Left forelimb (tissue), 1 donor: ENCODE measurements around the gene KLF6.

Experiments
- DNase-seq: peaks from one replicate; pipeline ENCODE4 v3.0.0-alpha.2; 2018; ENCODE audit warnings: low spot score

Gene KLF6

DNA sequence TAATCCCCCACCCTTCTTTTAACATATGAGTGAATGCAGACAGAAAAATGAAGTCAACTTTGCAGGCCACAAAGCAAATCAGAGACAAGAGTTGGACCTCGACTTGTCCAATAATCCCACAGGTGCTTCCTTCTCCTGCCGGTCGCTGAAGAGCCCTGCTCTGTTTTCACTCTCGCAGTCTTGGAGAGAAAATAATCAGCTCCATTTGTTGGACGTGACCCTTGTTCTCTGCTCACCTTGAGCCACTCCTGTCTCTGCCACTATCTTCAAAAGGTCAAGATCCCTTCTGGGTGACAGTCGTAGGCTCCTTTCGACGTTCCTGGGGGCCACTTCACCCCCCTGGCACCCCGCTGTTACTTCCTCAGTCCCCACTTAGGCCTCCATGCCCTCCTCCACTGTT, 2.8 kb upstream of the KLF6 start:
- peak; percentile 30 for DNase-seq

DNA sequence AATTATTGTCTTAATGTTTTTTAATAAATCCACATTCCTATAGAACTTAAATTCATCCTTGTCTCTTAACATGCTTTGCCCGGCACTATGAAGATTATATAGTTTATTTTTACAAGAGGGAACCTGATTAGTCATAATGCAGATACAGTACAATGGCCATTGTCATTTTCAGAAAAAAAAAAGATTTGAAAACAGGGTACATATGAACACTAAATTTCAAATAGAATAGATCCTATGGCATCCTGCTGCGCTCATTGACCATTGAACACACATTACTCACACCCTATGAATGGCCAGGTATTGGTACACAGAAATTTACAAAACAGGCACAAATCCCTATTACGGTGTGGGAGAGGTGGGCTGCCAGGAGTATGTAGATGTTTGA, 2.0 kb upstream of the KLF6 start:
- DNase-seq, result peak; percentile 28

DNA sequence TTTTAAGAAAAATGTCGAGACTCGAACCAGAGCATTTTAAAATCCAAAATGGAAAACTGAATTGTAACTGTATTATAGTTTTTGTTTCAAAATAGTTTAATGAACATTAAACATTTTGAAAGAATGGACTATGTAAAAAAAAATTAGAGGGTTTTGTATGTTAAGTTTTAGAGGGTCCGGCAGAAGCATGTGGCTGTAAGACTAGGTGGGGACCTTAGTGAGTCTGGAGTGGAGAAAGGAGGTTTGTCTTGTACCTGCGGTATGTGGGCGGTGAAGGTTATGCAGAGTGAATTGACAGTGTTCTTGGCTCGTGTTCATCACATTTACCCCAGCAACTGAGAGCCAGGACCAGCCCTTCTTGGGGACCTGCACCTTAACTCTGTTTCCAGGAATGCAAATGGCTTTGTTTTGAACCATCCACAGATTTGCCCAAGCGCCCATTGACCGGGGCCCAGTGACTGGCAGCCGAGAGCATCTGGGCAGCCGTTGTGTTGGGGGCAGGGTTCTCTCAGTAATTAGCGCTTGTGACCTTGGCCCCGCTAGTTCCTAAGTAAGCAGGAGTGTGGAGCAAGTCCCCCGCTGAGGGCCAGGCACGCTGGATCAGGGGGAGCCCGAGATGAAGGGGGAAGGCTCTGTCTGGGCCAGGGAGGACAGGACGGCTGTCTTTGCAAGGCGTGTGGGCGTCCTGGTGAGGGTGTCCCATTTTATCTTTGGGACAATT, 1.4 kb upstream of the KLF6 start:
- DNase-seq, result peak; percentile 63

DNA sequence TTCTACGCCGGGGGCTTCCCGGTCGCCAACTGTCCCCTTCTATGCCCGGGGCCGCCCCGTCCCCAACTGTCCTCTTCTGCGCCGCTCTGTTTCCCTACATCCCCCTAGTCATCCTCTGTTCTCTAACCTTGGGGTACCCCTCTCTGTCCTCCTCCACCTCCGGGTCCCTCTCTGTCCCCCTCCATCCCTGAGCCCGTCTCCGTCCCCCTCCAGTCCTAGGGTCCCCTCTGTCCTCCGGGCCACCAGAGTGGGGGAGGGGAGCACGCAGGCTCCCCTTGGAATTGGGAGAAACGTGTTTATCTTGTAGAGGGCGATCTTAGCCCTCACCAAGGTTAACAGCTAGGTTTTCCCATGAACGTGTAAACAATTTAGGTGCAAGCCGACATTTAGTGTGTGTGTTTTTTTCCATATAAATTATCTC, 852 bp upstream of the KLF6 start:
- DNase-seq, result peak; percentile 82

DNA sequence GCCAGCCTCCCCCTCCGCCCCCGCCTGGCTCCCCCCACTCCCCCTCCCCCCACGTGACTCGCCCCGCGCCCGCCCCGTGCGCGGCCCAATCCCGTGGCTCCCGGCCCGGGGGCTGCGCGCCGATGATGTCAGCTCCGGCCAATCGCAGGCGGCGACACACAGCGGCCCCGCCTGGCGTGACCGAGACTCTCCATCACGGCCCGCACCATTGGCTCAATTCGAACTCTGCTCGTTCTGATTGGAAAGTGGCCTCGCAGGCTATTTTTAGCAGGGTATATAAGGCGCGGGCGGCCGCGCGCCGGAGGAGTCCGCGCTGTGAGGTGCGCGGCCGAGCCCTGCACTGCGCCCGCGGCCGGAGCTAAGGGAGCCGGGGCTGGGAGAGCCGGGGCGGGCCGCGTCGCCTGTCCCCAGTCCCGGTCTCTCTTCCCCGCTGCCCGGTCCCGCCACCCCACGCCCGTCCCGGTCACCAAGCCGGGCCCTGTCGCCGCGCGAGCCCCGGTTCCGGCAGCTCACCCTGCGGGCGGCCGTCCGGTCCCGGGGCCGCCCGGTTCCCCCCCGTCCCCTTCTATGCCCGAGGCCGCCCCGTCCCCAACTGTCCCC, 342 bp upstream of the KLF6 start:
- peak; percentile 100 for DNase-seq

DNA sequence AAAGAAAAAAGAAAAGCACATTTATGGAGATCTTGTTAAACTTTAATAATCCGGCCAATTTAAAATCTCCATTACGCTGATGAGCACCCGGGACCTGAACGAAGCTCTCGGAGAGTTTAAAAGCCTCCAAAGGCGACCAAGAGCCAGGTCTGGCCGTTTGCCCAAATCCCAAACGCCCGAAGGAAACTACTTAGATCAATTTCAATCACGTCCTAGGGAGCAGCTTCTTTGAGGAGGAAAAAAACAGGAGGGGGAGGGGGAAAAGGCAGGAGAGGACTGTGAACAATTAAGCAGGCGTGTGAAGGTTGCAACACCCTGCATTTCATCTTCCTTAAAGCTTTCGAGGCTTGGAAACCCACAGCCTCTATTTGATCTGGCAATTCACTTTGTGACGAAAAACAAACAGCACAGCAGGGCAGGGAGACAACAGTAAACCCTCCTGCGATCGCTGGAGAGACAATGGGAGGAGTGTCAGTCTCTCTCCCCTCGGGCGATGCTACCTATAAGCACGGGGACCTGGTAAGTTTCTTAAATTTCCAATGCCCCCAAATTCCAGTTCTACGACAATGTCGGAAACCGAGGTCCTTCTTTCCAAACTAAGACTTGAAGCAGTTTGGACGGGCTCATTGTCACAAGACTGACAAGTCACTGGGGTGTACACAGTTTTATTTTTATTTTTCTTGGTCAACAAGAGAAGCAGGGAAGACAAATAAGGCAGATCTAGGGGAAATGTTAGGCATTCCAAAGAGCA, 1.2 kb downstream of the KLF6 start:
- peak; percentile 87 for DNase-seq

DNA sequence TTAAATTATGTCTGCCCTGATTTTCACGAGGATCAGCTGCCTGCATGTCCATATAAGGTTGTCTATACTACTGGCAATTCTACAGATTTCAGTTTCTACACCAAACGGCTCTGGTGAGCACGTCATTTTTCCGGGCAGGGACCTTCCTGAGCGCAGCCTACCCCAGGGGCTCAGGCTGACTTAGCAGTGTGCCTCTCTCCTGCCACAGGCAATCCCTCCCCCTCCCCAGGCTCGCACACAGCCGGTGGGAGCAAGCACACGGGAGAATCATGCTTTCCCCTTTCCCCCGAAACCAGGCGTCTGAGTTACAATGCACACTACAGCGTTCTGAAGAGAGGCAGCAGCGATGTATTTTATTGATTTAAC, 1.7 kb downstream of the KLF6 start:
- DNase-seq, result peak; percentile 88

DNA sequence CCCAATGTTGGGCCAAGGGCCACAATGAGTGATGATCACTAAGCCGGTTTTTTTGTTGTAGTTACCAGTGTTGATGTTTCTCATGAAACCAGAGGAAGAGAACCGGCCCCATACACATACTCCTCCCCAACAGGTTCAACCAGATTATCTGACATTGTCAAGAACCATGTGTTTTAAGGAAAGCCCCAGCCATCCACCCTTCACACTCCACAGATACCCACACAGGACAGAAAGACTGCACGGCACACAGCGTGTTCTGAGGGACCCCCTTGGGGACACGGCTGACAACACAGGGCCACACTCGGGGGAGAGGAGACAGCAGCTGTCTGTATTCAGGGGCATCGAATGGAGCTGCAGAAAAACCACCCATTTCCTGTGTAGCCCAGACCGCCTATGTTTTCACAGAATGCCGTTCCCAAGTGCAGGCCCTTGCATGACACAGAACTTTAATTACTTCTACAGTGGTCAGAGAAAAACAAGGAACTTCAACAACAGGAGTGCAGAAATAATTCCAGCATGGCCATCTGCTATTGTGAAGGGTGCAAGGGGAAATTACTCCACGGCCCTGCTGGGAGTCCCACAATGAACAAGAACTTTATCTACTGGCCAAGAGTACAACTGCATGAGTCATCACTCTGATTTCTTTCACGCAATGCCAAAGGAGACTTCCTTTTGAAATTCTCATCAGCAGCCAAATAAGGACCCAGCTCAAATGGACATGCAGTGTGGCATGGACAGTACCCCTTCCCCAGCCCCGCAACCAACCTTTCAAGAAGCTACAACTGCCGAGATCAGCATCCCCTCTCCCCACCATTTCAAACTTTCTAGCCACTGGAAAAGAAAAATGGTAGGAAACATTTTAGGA, 2.3 kb downstream of the KLF6 start:
- DNase-seq, result peak; percentile 80

DNA sequence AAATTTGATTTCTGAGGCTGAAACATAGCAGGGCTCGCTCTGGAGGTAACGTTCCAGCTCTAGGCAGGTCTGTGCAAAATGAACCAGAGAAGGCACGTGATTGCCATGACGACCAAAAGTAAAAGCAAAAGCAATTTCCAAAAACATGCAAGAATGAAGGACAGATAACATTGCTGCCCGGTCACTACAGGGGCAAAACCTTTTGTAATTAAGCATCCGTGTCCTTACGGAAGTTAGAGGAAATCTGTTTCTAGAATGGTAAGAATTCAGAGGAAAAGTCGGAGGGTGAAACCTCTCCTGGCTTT, 2.9 kb downstream of the KLF6 start:
- DNase-seq, result peak; percentile 64

DNA sequence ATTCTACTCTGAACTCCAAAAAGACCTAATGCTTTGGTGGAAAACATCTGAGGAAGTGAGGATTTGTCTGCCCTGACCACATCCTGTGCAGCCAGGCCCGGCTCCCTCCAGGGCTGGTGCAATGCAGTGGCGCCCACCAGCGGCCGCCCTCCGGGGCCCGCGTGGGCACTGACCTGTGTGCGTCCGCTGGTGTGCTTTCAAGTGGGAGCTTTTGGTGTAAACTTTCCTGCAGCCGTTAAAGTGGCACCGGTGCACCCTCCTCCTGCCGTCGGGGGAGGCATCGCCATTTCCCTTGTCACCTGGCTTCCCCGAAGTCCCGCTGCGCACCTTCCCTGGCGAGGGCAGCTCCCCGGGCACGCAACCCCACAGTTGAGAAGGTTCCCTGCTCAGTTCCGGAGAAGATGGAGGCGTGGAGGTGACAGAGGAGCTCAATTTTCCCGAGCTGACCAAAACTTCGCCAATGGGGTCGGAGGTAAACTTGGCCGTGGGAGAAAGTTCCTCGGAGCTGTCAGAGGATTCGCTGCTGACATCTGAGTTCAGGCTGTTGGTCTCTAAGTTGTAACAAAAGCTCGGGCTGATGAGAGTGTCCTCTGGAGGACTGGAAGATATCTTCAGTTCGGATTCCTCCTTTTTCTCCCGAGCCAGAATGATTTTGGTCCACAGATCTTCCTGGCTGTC, 3.4 kb downstream of the KLF6 start:
- peak; percentile 72 for DNase-seq

GRCh38 chr10:3780771-3781467, 4.1 kb downstream of the KLF6 start:
- peak; percentile 65 for DNase-seq

- peak; percentile 69 for DNase-seq
Measured at GRCh38 chr10:3780021-3780770, 4.8 kb downstream of the KLF6 start.

DNA sequence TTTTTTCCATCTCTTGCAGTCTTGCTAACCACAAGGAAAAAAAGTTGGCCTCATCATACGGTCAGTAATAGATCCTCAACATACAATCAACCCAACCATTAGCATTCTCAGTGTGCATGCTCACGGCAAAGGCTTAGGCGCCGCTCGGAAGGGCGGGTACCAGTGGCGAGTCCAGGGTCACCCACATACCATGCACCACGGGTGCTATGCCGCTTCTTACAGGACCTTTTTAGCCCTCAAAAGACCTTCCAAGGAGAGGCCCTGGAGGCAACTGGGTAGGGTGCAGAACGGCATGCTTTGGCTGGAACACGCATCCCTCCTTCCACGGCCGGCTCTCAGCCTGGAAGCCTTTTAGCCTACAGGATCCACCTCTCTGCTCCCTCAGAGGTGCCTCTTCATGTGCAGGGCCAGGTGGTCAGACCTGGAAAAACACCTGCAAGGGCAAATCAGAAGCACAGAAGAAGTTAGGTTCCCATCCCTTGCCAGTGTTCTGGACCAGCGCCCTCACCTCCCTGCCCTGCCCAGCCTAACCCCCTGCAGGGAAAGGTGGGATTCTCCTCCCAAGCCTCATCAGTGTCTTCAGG, 5.8 kb downstream of the KLF6 start:
- peak; percentile 65 for DNase-seq

DNA sequence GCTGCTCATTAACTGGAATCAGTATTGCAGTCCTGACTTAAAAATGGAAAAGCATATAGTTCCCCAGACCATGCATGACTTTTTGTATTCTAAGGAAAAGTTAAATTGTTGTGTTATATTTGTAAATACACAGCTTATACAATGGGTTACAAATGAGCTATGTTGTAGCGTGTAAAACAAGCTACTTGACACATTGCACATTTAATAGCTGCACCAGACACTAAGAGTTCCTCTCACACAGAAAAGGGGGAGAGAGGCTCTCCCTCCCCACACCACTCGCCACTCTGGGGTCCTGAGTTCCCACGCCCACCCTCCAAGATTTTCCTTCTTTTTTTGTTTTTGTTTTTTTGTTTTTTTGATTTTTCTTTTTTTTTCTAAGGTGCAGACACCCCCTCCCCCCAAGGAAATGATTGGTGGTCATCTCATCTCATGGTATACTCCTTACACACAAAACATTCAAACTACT, 6.3 kb downstream of the KLF6 start:
- DNase-seq, result peak; percentile 41

DNA sequence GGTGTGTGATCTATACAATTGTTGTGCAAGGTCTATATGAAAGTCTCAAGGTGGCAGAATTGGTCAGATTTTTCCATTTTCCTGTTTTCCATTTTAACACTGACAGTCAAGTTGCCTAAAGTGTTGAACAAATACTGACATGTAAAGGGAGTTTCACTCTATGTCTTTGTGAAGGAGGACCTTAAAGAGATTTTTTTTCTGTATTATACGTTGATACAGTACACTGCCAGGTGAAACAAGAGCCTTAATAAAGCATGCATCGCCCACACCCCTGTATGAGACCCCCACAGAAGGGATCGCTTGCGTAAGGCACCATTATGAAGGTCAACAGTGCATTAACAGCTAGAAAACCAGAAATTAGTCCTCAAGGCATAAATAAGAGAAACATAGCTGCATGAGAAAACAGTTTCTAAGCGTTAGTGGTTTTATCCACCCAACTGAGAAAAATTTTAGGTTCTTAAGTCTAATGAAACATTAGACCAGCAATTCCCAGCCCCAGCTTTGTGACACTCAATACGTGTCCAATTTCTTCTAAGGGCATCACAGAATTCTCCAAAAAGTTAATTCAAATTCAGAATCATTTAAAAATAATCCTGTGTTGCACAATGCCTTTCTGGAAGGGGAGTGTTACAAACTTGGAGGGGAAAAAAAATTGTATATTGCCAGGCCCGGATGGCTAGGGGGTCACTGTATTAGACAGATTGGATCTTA, 6.9 kb downstream of the KLF6 start:
- DNase-seq, result peak; percentile 11

DNA sequence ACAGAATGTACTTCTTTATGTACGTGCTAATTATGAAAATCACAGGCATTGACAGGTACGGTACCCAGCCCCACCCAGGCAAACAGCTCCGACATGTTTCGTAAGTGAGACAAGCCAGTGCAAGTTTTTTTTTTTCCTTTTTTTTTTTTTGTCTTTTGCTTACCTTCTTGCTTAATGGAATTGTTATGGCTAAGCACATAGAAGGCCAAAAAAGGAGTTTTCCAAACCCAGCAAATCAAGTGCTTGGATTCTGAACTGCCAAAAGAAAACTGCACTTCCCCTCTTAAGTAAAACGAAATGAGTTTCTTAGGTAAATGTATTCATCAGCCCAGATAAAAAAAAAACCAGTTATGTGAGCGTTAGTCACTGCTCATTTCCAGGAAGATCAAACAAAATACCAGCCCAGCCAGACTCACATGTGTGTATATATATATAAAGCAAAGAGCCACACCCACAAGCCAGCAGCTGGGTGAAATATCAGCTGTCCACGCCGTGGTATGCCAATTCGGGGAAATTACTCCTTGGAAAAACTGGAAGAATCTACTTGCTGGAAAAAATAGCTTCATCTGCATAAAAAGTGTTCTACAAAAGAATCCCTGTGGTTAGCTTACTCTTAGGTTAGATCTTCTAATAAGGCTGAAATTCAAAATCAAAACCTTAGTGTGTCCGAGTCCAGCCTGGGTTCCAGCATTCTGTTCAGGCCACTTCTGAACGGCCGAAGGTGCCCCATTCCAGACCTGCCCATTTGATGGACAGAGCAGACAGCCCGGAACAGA, 8.0 kb downstream of the KLF6 start:
- peak; percentile 71 for DNase-seq

- peak; percentile 64 for DNase-seq
Measured at GRCh38 chr10:3775696-3776551, 9.1 kb downstream of the KLF6 start.
